HepG2 (cell line): Measurements from ENCODE around the gene KDM4B. TPM values are rescaled to one million over a fixed set of nuclear protein-coding genes. Genes with fewer than 3 reads are reported as not detected.
A peak's percentile ranks its signal among the peaks of the same experiment; 100 is the strongest.

Source experiments
- ARNT2 ChIP-seq: sonication (generic); formaldehyde crosslinking; IDR thresholded peaks from 2 replicates; pipeline ENCODE4 v1.8.0; 2022; ENCODE audit warnings: mild to moderate bottlenecking, low read depth, missing genetic modification reagents, moderate library complexity
- CTCF ChIP-seq: sonication (generic); formaldehyde crosslinking; IDR thresholded peaks from 2 replicates; pipeline ENCODE4 v1.5.0; 2020; ENCODE audit warnings: mild to moderate bottlenecking, missing genetic modification reagents, moderate library complexity
- E2F5 ChIP-seq: sonication (generic); formaldehyde crosslinking; conservative IDR thresholded peaks from 2 replicates; pipeline ENCODE4 v1.4.0; 2020; ENCODE audit warnings: missing genetic modification reagents
- FOSL2 ChIP-seq: sonication (generic); formaldehyde crosslinking; IDR thresholded peaks from 2 replicates; pipeline ENCODE4 v1.4.0; 2020; ENCODE audit warnings: missing genetic modification reagents
- HMGA1 ChIP-seq: sonication (generic); formaldehyde crosslinking; conservative IDR thresholded peaks from 2 replicates; pipeline ENCODE4 v1.4.0; 2020; ENCODE audit warnings: missing genetic modification reagents
- HOXA3 ChIP-seq: sonication (generic); formaldehyde crosslinking; IDR thresholded peaks from 2 replicates; pipeline ENCODE4 v1.5.0; 2020; ENCODE audit warnings: missing genetic modification reagents
- KDM1A ChIP-seq: IDR thresholded peaks from 2 replicates; pipeline ENCODE4 v1.6.1; 2016; ENCODE audit warnings: missing compliant biosample characterization
- PRMT3 ChIP-seq: sonication (generic); formaldehyde crosslinking; IDR thresholded peaks from 2 replicates; pipeline ENCODE4 v1.8.1; 2022; ENCODE audit warnings: low read depth, mild to moderate bottlenecking, moderate library complexity, missing genetic modification reagents, borderline replicate concordance
- SP1 ChIP-seq, 2 experiments: fragments of 450-650 bp in 1 of 2; sonication (generic) in 1 of 2; formaldehyde crosslinking in 1 of 2; IDR thresholded peaks; 2 replicates each; pipeline versions ENCODE4 v1.4.0 to v1.6.1; 2016 to 2020; ENCODE audit warnings: missing genetic modification reagents in 1 of 2
- STAG1 ChIP-seq: sonication (generic); formaldehyde crosslinking; IDR thresholded peaks from 2 replicates; pipeline ENCODE4 v1.4.0; 2020; ENCODE audit warnings: missing genetic modification reagents
- TARDBP ChIP-seq: sonication (generic); formaldehyde crosslinking; IDR thresholded peaks from 2 replicates; pipeline ENCODE4 v1.8.0; 2022; ENCODE audit warnings: mild to moderate bottlenecking, missing genetic modification reagents
- THAP8 ChIP-seq: sonication (generic); formaldehyde crosslinking; IDR thresholded peaks from 2 replicates; pipeline ENCODE4 v1.5.1; 2020; ENCODE audit warnings: missing genetic modification reagents, mild to moderate bottlenecking, borderline replicate concordance
- TOPORS ChIP-seq: sonication (generic); formaldehyde crosslinking; IDR thresholded peaks from 2 replicates; pipeline ENCODE4 v1.8.0; 2023; ENCODE audit warnings: mild to moderate bottlenecking, missing genetic modification reagents
- XRCC5 ChIP-seq: fragments of 200-400 bp; formaldehyde crosslinking; optimal IDR thresholded peaks from 2 replicates; pipeline ENCODE3; 2017; ENCODE audit warnings: mild to moderate bottlenecking, low read length
- ZBTB20 ChIP-seq: sonication (generic); formaldehyde crosslinking; IDR thresholded peaks from 2 replicates; pipeline ENCODE4 v1.8.1; 2023; ENCODE audit warnings: missing genetic modification reagents, low read depth, mild to moderate bottlenecking, borderline replicate concordance
- ZBTB44 ChIP-seq: sonication (generic); formaldehyde crosslinking; IDR thresholded peaks from 2 replicates; pipeline ENCODE4 v1.4.0; 2020; ENCODE audit warnings: missing genetic modification reagents
- ZNF598 ChIP-seq: sonication (generic); formaldehyde crosslinking; IDR thresholded peaks from 2 replicates; pipeline ENCODE4 v1.5.1; 2020; ENCODE audit warnings: mild to moderate bottlenecking, missing genetic modification reagents, borderline replicate concordance
- ZNF687 ChIP-seq: sonication (generic); formaldehyde crosslinking; IDR thresholded peaks from 2 replicates; pipeline ENCODE4 v1.5.1; 2020; ENCODE audit warnings: mild to moderate bottlenecking, missing genetic modification reagents, moderate library complexity
- polyA plus RNA-seq, 8 experiments: library from polyadenylated mRNA; depleted of rRNA in 3 of 8; stranded (reverse) in 7 of 8; unstranded in 1 of 8; fragments of >200 nt; fragmentation: Illumina TruSeq in 4 of 8; extraction: Trizol in 4 of 8; gene quantifications; 2 replicates each; pipeline versions ENCODE4 v1.2.1 to v1.2.3, GENCODE V29; 2011 to 2016; ENCODE audit warnings: low read depth in 4 of 8, missing spikeins in 1 of 8, mixed read lengths in 1 of 8; ENCODE audit not compliant: insufficient read depth in 1 of 8
- total RNA-seq, 5 experiments: library from RNA; depleted of rRNA; stranded (reverse); fragments of >200 nt; fragmentation: Illumina TruSeq; extraction: Trizol; gene quantifications; 2 replicates each; pipeline ENCODE4 v1.2.3, GENCODE V29; 2016; ENCODE audit warnings: low read depth in 1 of 5

Gene KDM4B
- total and polyA plus RNA-seq, 2 of the 13 experiments (the other 11 are each of a cell fraction or from before 2014, with no cell fraction given): 4.9 to 14.6 TPM

- TF ChIP-seq HMGA1 (CRISPR knock-in tag): no peak
- TF ChIP-seq KDM1A (CRISPR knock-in tag): peak; percentile 84
- no peak for TF ChIP-seq THAP8
- no peak for TF ChIP-seq SP1 (IDR thresholded peaks at IDR 0.05)
- TF ChIP-seq SP1 (CRISPR knock-in tag; IDR thresholded peaks at IDR 0.05): no peak
- 0 out of 2 replicates have a peak, but pooled peaks have one; percentile 9 for TF ChIP-seq FOSL2 (CRISPR knock-in tag)
- no peak for TF ChIP-seq ZBTB20 (CRISPR knock-in tag)
- no peak for TF ChIP-seq ARNT2 (CRISPR knock-in tag)
- TF ChIP-seq ZBTB44 (CRISPR knock-in tag): no peak
- no peak for TF ChIP-seq E2F5 (CRISPR knock-in tag)
- TF ChIP-seq HOXA3 (CRISPR knock-in tag): no peak
- TF ChIP-seq ZNF598 (CRISPR knock-in tag): no peak
- peak; percentile 16; the same call in 1 of the 2 replicates for TF ChIP-seq ZNF687 (CRISPR knock-in tag)
- TF ChIP-seq CTCF: peak; percentile 78
- peak; percentile 39 for TF ChIP-seq STAG1 (CRISPR knock-in tag)
- TF ChIP-seq TOPORS (CRISPR knock-in tag): no peak
- TF ChIP-seq PRMT3 (CRISPR knock-in tag): no peak
- peak; percentile 26 for TF ChIP-seq XRCC5
- TF ChIP-seq TARDBP (CRISPR knock-in tag): no peak
These were observed 201.4 kb downstream of the KDM4B start (continued) for GRCh38 chr19:5170329-5170745.
